GM13976 (cell line): Measurements from ENCODE around the gene CLEC4F.

Experiments
- DNase-seq: peaks from one replicate; pipeline ENCODE4 v3.0.0; 2012; ENCODE audit warnings: low spot score
- CTCF ChIP-seq: IDR thresholded peaks from 2 replicates; pipeline ENCODE4 v1.5.1; 2012; ENCODE audit warnings: borderline replicate concordance, mild to moderate bottlenecking; ENCODE audit not compliant: insufficient read depth; ENCODE audit errors: extremely low read depth, missing control alignments, control extremely low read depth
- in situ Hi-C: fragments of 300-500 bp; cut with MboI; formaldehyde crosslinking; loops from one replicate; pipeline ENCODE4 v1.12.0; 2022; ENCODE audit warnings: low sequenced_read_pairs, mixed read lengths, inconsistent platforms; ENCODE audit not compliant: unreplicated experiment

Gene CLEC4F

GRCh38 chr2:70779911-70780545, 40.4 kb downstream of the CLEC4F start:
- no peak for TF ChIP-seq CTCF
- in situ Hi-C loops = loop anchor here (10.0 kb wide), 1 partner anchor 125 kb away; no protein-coding TSS in a partner anchor
- DNase-seq = no peak

GRCh38 chr2:70779491-70779890, 40.9 kb downstream of the CLEC4F start:
- DNase-seq = no peak
- TF ChIP-seq CTCF = no peak
- in situ Hi-C loops = no loop called here

GRCh38 chr2:70778676-70779075, 41.7 kb downstream of the CLEC4F start:
- TF ChIP-seq CTCF = no peak
- DNase-seq = no peak
- in situ Hi-C loops = no loop called here

- in situ Hi-C loops = no loop called here
- DNase-seq = no peak
- TF ChIP-seq CTCF = no peak
These were observed 42.9 kb downstream of the CLEC4F start for GRCh38 chr2:70777450-70777849.

- TF ChIP-seq CTCF = no peak
- in situ Hi-C loops = no loop called here
- DNase-seq = no peak
These were observed 44.1 kb downstream of the CLEC4F start for GRCh38 chr2:70776266-70776665.

- DNase-seq = no peak
- no peak for TF ChIP-seq CTCF
- in situ Hi-C loops = no loop called here
These were observed 45.3 kb downstream of the CLEC4F start for GRCh38 chr2:70775141-70775540.
